Neural progenitor cell (in vitro differentiated cells): ENCODE data around the gene AGBL4.

ENCODE experiments used
- EZH2 ChIP-seq: fragments of 200-600 bp; sonication (generic); IDR thresholded peaks from 2 replicates; pipeline ENCODE4 v1.6.1; 2017; ENCODE audit warnings: antibody characterized with exemption, mild to moderate bottlenecking, moderate library complexity
- EZH2phosphoT487 ChIP-seq: fragments of 200-600 bp; sonication (generic); IDR thresholded peaks from 2 replicates; pipeline ENCODE4 v1.6.1; 2017; ENCODE audit warnings: antibody characterized with exemption
- TF ChIP-seq, protein P1 (sequence below): fragments of 200-600 bp; sonication (generic); IDR thresholded peaks from 2 replicates; pipeline ENCODE4 v1.5.1; 2017; ENCODE audit warnings: antibody characterized with exemption, mild to moderate bottlenecking

DNA sequence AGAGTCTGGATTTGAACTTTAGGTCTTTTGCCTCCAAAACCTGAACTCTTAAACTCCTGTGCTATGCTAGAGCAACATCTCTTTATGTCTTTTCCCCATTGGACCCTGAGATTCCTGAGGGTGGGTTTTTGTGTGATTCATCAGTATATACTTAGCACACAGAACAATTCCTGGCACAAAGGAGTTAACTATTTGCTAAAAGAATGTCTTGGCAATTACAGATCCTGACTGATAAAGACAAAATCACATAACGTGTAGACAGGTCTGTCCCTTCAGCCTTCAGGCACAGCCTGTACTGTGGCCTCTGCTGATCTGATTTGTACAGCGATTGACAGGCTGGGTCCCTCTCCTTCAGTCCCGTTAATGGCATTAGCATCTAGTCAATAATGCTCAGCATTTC, 1084.7 kb downstream of the AGBL4 start:
- TF ChIP-seq, protein P1, sequence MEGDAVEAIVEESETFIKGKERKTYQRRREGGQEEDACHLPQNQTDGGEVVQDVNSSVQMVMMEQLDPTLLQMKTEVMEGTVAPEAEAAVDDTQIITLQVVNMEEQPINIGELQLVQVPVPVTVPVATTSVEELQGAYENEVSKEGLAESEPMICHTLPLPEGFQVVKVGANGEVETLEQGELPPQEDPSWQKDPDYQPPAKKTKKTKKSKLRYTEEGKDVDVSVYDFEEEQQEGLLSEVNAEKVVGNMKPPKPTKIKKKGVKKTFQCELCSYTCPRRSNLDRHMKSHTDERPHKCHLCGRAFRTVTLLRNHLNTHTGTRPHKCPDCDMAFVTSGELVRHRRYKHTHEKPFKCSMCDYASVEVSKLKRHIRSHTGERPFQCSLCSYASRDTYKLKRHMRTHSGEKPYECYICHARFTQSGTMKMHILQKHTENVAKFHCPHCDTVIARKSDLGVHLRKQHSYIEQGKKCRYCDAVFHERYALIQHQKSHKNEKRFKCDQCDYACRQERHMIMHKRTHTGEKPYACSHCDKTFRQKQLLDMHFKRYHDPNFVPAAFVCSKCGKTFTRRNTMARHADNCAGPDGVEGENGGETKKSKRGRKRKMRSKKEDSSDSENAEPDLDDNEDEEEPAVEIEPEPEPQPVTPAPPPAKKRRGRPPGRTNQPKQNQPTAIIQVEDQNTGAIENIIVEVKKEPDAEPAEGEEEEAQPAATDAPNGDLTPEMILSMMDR: no peak
- TF ChIP-seq EZH2phosphoT487 (no peak), EZH2 (no peak)
